H7 (cell line): ENCODE results near the gene IDH3A. TPM values are rescaled to one million over a fixed set of nuclear protein-coding genes. Genes with fewer than 3 reads are reported as not detected.
A peak's percentile ranks its signal among the peaks of the same experiment; 100 is the strongest.
"Not testable (repeated sequence)": the region's sequence is repeated elsewhere in the genome, so short reads cannot be mapped to it uniquely, and the experiment has no call there.

Experiments used
- DNase-seq: peaks from one replicate; pipeline ENCODE4 v3.0.0; 2012
- H3K27me3 ChIP-seq: 2 replicates; pipeline ENCODE4 v1.6.0; 2011; ENCODE audit warnings: mild to moderate bottlenecking, low read length; ENCODE audit not compliant: control insufficient read depth, insufficient read depth
- H3K36me3 ChIP-seq: replicated peaks from 2 replicates; pipeline ENCODE4 v1.5.1; 2011; ENCODE audit warnings: low read length; ENCODE audit not compliant: control insufficient read depth, insufficient read depth
- H3K4me3 ChIP-seq: 2 replicates; pipeline ENCODE4 v1.5.1; 2011; ENCODE audit warnings: low read depth, mild to moderate bottlenecking, control low read depth, low read length, moderate library complexity; ENCODE audit not compliant: insufficient read depth
- total RNA-seq: library from RNA; depleted of rRNA; stranded (reverse); fragments of >200 nt; shearing (Covaris generic); gene quantifications from 2 replicates; pipeline ENCODE4 v1.2.3, GENCODE V29; 2014

IDH3A gene
- total RNA-seq, 1 experiment from 2014 or later = 27.4 TPM

DNA sequence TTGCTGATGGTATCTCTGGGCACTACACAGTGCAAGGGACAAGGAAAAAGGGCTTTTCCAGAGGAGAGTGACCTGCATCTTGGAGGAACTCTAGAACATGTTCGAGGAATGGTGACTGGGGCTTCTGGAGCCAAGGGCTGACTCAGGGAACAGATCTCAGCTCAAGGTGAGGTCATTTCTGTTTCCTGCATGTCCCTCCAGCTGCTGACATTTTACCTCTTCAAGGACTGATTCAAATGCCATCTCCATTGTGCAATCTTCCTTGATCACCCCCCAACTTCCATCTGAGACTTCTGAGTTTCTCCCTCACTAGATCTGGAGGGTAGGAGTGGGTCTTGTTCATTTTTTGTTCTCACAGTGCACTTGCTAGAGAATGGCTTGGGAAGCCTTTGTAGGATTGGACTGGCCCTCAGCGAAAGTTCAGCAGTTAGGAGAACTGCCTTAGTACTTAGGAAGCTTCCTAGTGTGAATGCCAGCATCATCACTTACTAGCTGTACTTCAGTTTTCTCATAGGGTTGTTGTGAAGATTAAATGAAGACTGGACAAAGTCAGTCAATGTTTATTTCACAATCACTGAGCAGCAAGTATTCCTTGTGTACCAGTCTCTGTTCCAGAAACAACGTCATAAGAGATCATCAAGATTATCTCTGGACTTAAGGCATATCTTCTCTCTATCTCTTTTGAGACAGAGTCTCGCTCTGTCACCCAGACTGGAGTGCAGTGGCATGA is 2.6 kb upstream of the IDH3A start:
- Histone ChIP-seq H3K36me3 (no peaks in the 10 kb centered on the region), H3K27me3 (no peaks in the 10 kb centered on the region)
- DNase-seq = no peak

DNA sequence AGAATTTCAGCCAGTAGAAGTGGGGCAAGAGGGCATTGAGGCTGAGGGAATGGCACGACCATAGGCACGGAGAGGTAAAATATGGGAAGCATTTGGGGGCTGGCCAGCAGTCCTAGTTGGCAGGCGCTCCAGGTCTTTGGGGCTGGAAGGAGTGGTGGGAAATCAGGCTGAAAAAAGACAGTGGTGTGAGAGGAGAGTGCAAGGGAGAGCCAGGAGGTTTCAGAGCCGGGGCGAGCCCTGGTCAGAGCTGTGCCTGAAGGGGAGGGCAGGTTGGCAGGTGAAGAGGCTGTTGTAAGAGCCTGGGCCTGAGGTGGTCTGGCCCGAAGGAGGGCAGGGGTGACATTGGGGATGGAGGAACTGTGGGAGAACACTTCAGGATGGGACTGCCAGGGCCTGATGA is 1.6 kb upstream of the IDH3A start:
- Histone ChIP-seq H3K4me3 (no peak overlapping the region), H3K36me3 (no peaks in the 10 kb centered on the region), H3K27me3 (no peaks in the 10 kb centered on the region)
- DNase-seq = no peak

More for the DNA sequence above, 2.6 kb upstream of the IDH3A start:
- no peak overlapping the region for H3K4me3 ChIP-seq

DNA sequence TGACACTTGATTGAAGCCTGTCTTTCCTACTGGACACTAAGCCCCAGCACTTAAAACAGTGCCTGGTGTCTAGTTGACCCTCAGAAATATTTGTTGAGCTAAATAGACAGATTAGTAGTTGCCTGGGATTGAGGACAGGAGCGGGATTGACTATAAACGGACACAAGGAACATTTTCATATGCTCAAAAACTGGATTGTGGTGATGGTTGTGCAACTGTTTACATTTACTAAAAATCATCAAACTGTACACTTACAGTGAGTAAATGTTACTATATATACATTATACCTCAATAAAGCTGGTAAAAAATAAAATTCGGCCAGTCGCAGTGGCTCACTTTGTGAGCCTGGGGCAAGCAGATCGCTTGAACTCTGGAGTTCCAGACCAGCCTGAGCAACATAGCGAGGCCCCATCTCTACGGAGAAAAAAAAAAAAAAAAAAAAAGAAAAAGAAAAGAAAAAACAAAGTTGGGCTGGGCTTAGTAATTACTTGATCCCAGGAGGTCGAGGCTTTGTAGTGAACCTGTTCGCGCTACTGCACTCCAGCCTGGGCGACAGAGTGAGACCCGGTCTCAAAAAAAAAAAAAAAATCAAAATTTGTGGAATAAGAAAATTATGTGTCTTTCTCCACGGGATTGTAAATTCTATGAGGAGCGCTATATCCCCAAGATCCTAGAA is 632 bp upstream of the IDH3A start:
- Histone ChIP-seq H3K27me3 (no peaks in the 10 kb centered on the region), H3K36me3 (no peaks in the 10 kb centered on the region), H3K4me3 (peak overlapping the region; percentile 38)
- no peak for DNase-seq

DNA sequence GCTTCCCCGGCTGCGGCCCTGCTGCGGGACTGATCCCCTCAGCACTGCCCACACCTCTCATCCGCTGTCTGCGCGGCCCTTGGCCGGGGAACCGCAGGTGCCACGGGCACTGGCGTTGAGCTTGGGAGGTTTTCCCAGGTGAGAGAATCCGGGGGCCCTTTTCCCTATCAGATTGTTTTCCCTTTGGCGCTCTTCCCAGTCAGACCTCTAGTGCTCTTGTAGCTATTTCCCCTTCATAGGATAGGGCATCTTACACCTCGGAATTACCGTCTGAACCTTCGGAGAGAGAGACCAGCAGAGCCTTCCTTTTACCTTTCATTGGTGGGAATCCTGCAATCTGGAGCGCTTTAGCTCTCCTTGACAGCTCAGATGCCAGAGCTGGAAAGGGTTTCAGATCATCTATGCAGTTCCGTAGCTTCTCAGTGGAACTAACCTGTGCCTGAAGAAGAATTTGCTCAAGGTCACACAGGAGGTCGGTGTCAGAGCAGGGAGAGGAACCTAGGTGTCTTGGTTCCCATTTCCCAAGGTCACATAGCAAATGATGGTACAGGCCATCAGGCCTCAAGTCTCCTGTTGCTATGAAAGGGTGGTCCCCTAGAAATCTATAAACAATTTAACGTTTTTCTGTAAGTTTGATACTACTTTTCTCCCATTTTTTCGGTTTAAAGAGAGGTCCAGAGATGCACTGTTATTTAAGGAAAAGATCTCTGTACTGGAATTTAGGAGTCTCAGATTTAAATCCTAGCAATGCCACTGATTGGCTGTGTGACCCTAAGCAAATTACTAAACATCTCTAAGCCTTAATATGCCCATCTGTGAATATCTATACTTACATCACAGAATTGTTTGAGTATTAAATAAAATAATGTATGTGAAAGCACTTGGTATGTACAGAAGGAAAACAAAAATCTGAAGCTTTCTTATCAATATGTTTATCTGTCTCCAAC is 916 bp downstream of the IDH3A start:
- DNase-seq = no peak
- no peaks in the 10 kb centered on the region for H3K36me3 ChIP-seq
- peak overlapping the region; percentile 70 for H3K4me3 ChIP-seq
- no peaks in the 10 kb centered on the region for H3K27me3 ChIP-seq

DNA sequence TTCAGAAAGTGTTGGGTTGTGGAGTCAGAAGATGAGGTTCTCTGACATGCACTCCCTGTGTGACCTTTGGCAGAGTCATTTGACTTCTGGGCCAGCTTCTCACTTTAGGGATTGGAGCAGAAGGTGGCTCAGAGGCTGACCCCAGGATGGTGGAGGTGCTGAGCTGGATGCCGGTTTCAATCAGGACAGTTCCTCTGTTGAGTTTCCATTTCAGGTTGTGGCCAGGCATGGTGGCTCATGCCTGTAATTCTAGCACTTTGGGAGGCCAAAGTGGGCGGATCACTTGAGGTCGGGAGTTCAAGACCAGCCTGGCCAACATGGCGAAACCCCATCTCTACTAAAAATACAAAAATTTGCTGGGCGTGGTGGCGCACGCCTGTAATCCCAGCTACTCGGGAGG is 1.9 kb downstream of the IDH3A start:
- not testable (repeated sequence) for DNase-seq, H3K4me3 ChIP-seq

DNA sequence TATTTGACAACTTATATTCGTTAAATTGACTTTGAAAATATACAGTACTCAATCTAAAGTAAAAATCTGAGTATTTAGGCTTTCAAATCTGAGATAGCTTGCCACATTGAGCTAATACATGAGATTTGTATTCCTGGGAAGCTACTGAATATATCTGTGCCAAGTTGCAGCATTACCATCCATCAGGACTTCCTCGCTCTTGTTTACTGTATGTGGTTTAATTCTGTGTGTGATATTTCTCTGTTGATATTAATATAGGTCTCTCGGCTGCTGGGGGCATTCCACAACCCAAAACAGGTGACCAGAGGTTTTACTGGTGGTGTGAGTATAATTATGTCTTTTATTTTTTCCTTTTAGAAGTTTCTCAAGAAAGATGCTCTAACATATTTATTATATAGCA is 5.8 kb downstream of the IDH3A start:
- no peak for DNase-seq
- Histone ChIP-seq H3K4me3 (no peak overlapping the region), H3K27me3 (no peaks in the 10 kb centered on the region), H3K36me3 (0 out of 2 replicates have a peak, but pooled peaks cover 1% of the 10 kb centered on the region)

More for the DNA sequence above, 1.9 kb downstream of the IDH3A start:
- H3K36me3 ChIP-seq, H3K27me3 ChIP-seq: not testable (repeated sequence)

DNA sequence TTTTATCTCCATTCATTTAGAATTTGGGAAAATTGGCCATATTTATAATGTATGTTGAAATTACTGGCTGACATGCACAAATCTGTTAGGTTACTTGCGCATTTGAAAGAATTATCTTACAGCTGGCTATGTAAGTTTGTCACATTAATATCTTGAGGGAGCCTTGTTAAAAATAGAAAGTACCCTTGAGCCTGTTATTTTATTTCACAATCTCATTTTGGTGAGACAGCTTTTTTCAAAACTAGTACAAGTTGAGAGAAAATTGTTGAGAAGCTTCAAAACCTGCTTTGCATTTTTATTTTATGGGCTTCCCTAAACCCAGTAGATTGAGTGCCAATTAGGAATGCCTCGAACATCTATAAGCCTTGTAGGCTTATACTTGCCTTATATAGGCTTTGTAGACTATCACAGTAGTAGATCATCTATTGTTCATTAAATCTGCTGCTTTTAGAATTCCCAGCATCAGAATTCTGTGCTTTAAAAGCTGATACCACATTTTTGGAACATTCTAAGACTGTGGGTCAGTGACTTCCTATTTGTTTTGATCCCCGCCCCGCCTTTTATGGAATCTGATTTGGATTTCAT is 6.3 kb downstream of the IDH3A start:
- no peaks in the 10 kb centered on the region for H3K27me3 ChIP-seq
- peaks cover 1% of the 10 kb centered on the region; the same call in 1 of the 2 replicates for H3K36me3 ChIP-seq
- no peak overlapping the region for H3K4me3 ChIP-seq
- DNase-seq = no peak

DNA sequence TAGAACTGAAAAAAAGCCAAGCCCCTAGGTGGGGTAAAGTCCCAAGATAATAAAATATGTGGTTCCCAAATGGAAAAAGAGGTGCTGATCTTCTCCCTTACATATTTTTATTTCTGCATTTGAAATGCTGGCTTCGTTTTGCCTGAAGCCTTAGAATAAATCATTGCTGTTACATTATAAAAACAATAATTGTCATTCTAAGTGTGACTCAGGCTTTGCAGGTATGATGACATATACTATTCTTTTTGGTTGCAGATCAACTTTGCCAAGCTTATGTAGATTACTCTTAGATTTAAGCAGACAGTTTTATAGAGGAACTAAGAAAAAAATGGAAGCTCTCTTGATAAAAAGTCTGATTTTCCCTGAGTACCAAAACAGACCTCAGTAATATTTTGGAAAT is 7.5 kb downstream of the IDH3A start:
- H3K36me3 ChIP-seq = peaks cover 2% of the 10 kb centered on the region
- DNase-seq = no peak
- no peaks in the 10 kb centered on the region for H3K27me3 ChIP-seq
- H3K4me3 ChIP-seq = no peak overlapping the region

DNA sequence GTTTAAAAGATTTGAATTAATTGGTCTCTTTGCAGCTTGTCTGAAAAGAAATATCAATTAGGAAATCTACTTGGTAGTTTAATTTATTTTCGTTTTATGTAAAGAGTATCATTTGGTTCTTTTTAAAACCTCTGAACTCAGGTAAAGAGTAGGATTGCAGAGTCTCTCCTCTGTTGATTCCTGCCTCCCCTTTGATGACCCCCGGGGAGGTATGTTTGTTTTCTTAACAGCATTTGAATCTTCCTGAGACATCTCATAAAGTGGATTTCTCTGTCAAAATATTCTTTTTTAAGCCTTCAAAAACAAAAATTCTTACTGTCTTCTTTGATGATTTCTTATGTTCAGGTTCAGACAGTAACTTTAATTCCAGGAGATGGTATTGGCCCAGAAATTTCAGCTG is 8.0 kb downstream of the IDH3A start:
- H3K27me3 ChIP-seq = no peaks in the 10 kb centered on the region
- H3K4me3 ChIP-seq = no peak overlapping the region
- H3K36me3 ChIP-seq = peaks cover 4% of the 10 kb centered on the region
- no peak for DNase-seq

DNA sequence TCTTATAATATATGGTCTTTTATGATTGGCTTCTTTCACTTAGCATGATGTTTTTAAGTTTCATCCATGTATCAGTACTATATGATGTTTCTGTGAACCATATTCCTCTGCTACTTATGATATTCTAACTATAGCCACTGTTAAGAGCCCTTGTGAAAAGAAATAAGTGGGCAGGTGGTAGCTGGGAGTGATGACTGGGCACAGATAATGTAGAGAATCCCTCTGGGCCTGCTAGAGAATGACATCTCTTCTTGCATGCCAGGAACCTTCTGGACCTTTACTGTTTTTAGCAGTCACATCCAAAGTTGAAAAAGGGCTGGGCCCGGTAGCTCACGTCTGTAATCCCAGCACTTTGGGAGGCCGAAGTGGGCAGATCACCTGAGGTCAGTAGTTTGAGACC is 10.2 kb downstream of the IDH3A start:
- H3K4me3 ChIP-seq = no peak overlapping the region
- DNase-seq = no peak
- H3K27me3 ChIP-seq = no peaks in the 10 kb centered on the region
- peaks cover 4% of the 10 kb centered on the region for H3K36me3 ChIP-seq

DNA sequence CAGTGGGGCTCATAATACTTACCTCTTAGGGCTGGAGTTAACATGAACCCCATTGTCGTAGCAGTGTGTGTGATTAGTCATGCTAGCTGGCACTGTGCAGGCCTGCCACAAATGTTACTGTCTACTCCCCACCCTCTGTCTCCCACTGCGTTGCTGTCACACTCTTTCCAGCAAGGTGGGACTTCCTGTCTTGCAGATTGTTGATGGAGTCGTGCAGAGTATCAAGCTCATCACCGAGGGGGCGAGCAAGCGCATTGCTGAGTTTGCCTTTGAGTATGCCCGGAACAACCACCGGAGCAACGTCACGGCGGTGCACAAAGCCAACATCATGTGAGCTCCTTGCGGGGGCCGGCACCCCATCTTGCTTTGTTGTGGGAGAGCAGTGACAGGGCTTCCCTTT is 12.9 kb downstream of the IDH3A start:
- no peaks in the 10 kb centered on the region for H3K27me3 ChIP-seq
- DNase-seq = no peak
- peaks cover 10% of the 10 kb centered on the region for H3K36me3 ChIP-seq
- H3K4me3 ChIP-seq = no peak overlapping the region

DNA sequence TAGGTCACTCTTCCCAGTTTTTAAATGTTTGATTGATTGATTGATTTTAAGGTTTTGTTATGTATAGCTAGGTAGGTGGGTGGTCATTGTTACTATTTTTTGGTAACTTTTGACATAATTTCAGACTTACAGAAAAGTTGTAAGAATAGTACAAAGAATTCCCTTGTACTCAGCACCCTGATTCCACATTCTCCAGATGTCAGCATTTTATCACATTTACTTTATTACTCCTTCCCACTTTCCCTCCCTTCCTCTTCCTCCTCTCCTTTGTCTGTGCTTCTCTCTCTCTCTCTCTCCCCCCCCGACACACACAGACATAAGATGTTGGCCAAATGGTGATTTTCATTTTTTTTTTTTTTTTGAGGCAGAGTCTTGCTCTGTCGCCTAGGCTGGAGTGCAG is 14.8 kb downstream of the IDH3A start:
- Histone ChIP-seq H3K27me3 (no peaks in the 10 kb centered on the region), H3K4me3 (no peak overlapping the region), H3K36me3 (peaks cover 15% of the 10 kb centered on the region)
- no peak for DNase-seq

DNA sequence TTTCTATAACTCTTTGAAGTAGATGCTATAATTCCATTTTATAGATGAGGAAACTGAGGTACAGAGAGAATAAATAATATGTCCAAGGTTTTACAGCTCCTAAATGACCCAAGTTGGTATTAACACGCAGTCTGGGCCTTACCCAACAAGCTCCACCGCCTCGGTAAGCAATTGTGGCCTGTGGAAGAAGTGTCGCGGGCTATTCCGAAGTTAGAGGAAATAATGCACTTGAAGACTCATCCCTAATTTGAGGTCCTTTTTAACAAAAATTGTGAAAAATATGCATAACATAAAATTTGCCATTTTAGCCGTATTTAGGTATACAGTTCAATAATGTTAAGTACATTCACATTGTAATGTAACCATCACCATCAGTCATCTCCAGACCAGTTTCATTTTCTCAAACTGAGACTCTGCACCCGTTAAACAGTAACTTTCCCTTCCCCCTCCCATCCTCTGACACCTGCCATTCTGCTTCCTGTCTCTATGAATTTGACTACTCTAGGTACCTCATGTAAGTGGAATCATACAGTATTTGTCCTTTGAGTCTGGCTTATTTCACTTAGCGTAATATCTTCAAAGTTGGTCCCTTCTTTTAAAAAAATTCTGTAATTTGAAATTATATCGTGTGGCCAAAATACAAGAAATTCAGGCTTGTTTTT is 18.2 kb downstream of the IDH3A start:
- H3K4me3 ChIP-seq = no peak overlapping the region
- H3K27me3 ChIP-seq = no peaks in the 10 kb centered on the region
- peaks cover 17% of the 10 kb centered on the region for H3K36me3 ChIP-seq
- no peak for DNase-seq

DNA sequence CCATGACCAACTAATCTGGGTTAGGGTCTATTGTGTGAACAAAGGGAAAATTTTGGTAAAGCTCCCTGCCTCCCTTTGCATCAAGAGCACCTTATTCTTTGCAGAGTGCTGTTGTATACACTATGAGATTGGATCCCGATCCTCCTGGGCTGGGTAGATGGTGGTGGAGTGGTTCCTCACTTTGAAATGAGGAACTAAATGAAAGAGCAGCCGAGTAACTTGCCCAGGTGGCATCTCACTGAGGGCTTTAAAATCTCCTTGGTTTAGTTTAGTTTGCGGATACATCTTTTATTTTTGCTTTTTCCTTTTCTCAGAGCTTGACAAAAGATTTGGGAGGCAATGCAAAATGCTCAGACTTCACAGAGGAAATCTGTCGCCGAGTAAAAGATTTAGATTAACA is 19.4 kb downstream of the IDH3A start:
- DNase-seq = no peak
- peaks cover 17% of the 10 kb centered on the region for H3K36me3 ChIP-seq
- H3K4me3 ChIP-seq = no peak overlapping the region
- no peaks in the 10 kb centered on the region for H3K27me3 ChIP-seq
